DOHH2 (cell line): ENCODE results near the gene TFAP2D.

Experiments
- EZH2phosphoT487 ChIP-seq: fragments of 200-600 bp; sonication (generic); IDR thresholded peaks from 2 replicates; pipeline ENCODE4 v1.6.1; 2017; ENCODE audit warnings: borderline replicate concordance, mild to moderate bottlenecking, antibody characterized with exemption, low read length, moderate library complexity, mixed read lengths
- TF ChIP-seq, protein P1 (sequence below): fragments of 200-600 bp; sonication (generic); IDR thresholded peaks from one replicate; pipeline ENCODE4 v1.5.1; 2014; ENCODE audit warnings: antibody characterized with exemption, mild to moderate bottlenecking, low read depth, low read length; ENCODE audit not compliant: poor library complexity, severe bottlenecking

DNA sequence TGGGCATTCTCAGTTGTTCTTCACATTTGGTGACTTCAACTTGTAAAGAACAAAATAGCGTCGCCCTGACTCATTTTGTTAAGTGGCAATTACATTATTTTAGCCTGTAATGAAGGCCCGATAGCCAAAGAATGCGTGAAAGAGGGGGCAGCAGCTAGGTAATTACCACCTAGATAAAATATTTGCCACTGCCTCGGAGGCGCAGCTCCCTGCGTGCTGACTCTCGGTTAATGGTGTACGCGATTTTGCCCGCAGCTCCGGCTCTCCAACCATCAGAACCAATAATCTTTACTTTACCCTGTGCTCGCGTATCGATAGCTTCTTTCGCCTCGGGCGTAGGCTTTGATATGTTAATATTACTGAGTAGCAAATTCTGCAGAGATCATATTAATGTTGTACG, 8.7 kb downstream of the TFAP2D start:
- TF ChIP-seq, protein P1, sequence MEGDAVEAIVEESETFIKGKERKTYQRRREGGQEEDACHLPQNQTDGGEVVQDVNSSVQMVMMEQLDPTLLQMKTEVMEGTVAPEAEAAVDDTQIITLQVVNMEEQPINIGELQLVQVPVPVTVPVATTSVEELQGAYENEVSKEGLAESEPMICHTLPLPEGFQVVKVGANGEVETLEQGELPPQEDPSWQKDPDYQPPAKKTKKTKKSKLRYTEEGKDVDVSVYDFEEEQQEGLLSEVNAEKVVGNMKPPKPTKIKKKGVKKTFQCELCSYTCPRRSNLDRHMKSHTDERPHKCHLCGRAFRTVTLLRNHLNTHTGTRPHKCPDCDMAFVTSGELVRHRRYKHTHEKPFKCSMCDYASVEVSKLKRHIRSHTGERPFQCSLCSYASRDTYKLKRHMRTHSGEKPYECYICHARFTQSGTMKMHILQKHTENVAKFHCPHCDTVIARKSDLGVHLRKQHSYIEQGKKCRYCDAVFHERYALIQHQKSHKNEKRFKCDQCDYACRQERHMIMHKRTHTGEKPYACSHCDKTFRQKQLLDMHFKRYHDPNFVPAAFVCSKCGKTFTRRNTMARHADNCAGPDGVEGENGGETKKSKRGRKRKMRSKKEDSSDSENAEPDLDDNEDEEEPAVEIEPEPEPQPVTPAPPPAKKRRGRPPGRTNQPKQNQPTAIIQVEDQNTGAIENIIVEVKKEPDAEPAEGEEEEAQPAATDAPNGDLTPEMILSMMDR = no peak
- TF ChIP-seq EZH2phosphoT487 = no peak
